Small intestine (tissue), 7 donors: Measurements from ENCODE around the gene ZNF280C. TPM values are rescaled to one million over a fixed set of nuclear protein-coding genes. Genes with fewer than 3 reads are reported as not detected.
"Not testable (repeated sequence)": the region's sequence is repeated elsewhere in the genome, so short reads cannot be mapped to it uniquely, and the experiment has no call there.

ENCODE experiments used
- DNase-seq, 2 donors: peaks; one replicate each; pipeline versions ENCODE4 v3.0.0 to v3.0.0-alpha.2; 2013
- FAIRE-seq: peaks from 2 replicates; lab custom pipeline; 2012; peaks lifted over from hg19 to GRCh38; lab: Jason Lieb, UNC
- H3K27ac ChIP-seq, 3 donors: one replicate each; pipeline ENCODE4 v1.5.1; 2013; ENCODE audit warnings: low read length in 2 of 3, mild to moderate bottlenecking in 2 of 3, control low read depth in 1 of 3, inconsistent platforms in 1 of 3, low read depth in 1 of 3, moderate library complexity in 1 of 3
- H3K27me3 ChIP-seq, 3 donors: one replicate each; pipeline ENCODE4 v1.6.1; 2013; ENCODE audit warnings: low read length in 3 of 3, inconsistent platforms in 1 of 3; ENCODE audit not compliant: control insufficient read depth in 3 of 3, insufficient read depth in 3 of 3
- H3K36me3 ChIP-seq, 3 donors: one replicate each; pipeline ENCODE4 v1.6.1; 2013; ENCODE audit warnings: low read length in 3 of 3, inconsistent platforms in 1 of 3, low read depth in 1 of 3, mild to moderate bottlenecking in 1 of 3, moderate library complexity in 1 of 3; ENCODE audit not compliant: control insufficient read depth in 3 of 3, insufficient read depth in 2 of 3
- H3K4me1 ChIP-seq, 3 donors: one replicate each; pipeline ENCODE4 v1.6.1; 2013; ENCODE audit warnings: low read length in 2 of 3, inconsistent platforms in 1 of 3, low read depth in 1 of 3, mild to moderate bottlenecking in 1 of 3, moderate library complexity in 1 of 3; ENCODE audit not compliant: control insufficient read depth in 3 of 3, insufficient read depth in 2 of 3
- H3K4me3 ChIP-seq, 3 donors: one replicate each; pipeline ENCODE4 v1.5.1; 2013; ENCODE audit warnings: low read length in 3 of 3, control low read depth in 1 of 3, inconsistent platforms in 1 of 3, low read depth in 1 of 3, mild to moderate bottlenecking in 1 of 3, moderate library complexity in 1 of 3
- H3K9me3 ChIP-seq, 2 donors: one replicate each; pipeline ENCODE4 v1.6.1; 2013; ENCODE audit warnings: low read depth in 1 of 2, low read length in 1 of 2; ENCODE audit not compliant: control insufficient read depth in 2 of 2, insufficient read depth in 1 of 2
- WGBS, 3 donors: extraction: QIAGEN DNeasy Blood & Tissue Kit; methylation state at CpG; one replicate each; pipeline ENCODE4 v1.1.7; 2013; 5-methylcytosine and 5-hydroxymethylcytosine counted together
- polyA plus RNA-seq, 4 donors: library from polyadenylated mRNA; stranded (reverse) in 3 of 4; unstranded in 1 of 4; fragments of 200-250 nt in 3 of 4; fragments of 120-200 nt in 1 of 4; gene quantifications; one replicate each; pipeline versions ENCODE4 v1.2.1 to v1.2.3, GENCODE V29; 2013
- donor health status: healthy with polysubstance abuse.
- donor health status: control.
- donor health status: control.
- donor health status: Bipolar disorder and iron deficiency.
- donor health status: healthy.

ZNF280C gene
- polyA plus RNA-seq, 4 donors = 0.45 to 4.0 (median 0.81) TPM

DNA sequence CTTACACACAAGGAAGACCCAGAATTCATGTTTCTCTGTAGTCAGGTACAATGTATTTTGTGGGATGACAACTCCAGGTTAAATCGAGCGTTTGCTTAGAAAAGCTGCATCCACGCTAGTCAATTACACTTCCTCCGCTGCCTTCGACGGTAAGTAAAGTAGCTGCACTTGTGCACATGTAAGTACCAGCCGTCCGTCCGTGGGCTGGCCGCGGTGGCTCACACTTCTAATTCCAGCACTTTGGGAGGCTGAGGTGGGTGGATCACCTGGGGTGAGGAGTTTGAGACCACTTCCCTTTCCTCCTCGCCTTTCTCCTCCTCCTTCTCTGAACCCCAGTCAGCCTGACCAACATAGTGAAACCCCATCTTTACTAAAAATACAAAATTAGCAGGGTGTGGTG is 692 bp upstream of the ZNF280C start:
- FAIRE-seq, H3K9me3 ChIP-seq: not testable (repeated sequence)

DNA sequence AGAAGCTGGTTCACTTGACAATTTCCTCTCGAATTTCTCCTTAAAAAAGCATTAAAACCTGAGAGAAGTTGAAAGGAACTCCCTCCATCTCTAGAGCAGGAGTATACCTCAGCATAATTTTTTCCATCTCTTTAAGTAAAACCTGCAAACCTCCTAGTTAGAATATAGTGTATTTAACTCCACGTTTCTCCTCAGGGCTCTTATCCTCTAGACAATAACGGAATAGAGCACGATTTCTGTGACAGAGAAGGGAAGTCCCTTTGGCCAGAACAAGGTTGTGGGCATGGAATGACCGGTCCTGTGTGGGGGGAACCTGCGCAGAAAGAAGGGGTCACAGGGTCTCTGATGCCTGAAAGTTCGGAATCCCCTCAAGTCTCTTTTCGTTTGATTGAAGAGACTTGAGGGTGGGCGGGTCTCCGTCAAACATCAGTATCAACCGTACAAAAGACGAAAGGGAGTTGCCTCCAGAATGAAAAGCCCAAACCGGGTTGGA is 697 bp downstream of the ZNF280C start:
- WGBS, 3 donors = 1 to 32% (median 7%) methylated on average over 13 of the region's 13 CpGs
- H3K4me1 ChIP-seq = peaks cover 0 to 3% (median 0%) of the 10 kb centered on the region in 3 donors
- no peak for DNase-seq
- peak overlapping the region; percentile 66 to 86 (median 86) for H3K27ac ChIP-seq
- H3K4me3 ChIP-seq = peak overlapping the region; percentile 52 to 75 (median 64)
- FAIRE-seq = no peak
- H3K27me3 ChIP-seq = no peaks in the 10 kb centered on the region
- peaks cover 0 to 4% of the 10 kb centered on the region in 2 donors for H3K9me3 ChIP-seq
- no peaks in the 10 kb centered on the region for H3K36me3 ChIP-seq

More for the DNA sequence above, 692 bp upstream of the ZNF280C start:
- H3K27me3 ChIP-seq, H3K36me3 ChIP-seq, H3K4me1 ChIP-seq, DNase-seq, H3K4me3 ChIP-seq, H3K27ac ChIP-seq: not testable (repeated sequence)
- WGBS, 3 donors = 93 to 97% (median 95%) methylated on average over 11 to 12 of the region's 12 CpGs

DNA sequence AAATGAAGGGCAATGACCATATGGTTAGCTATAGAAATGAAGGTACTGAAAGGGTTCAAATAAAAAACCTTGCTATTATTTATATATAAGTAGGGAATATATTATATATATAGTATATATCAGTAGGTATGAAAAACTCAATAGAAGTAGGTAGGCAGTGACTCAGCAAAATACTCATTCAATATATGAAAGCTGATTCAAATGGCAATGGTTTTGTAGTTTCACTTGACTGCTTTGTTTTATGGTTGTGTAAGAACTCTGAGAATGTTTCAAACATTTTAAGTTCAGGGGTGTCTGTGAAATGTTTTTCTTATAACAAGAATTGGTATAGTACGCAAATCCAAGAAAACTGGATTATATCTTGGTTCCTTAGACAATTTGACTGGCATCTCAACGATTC is 4.1 kb downstream of the ZNF280C start:
- H3K4me1 ChIP-seq = peaks cover 0 to 3% (median 0%) of the 10 kb centered on the region in 3 donors
- peaks cover 0 to 3% of the 10 kb centered on the region in 2 donors for H3K9me3 ChIP-seq
- no peak overlapping the region for H3K27ac ChIP-seq
- FAIRE-seq (peak; percentile 5), DNase-seq (no peak)
- H3K27me3 ChIP-seq = no peaks in the 10 kb centered on the region
- H3K4me3 ChIP-seq = no peak overlapping the region
- 71 to 89% (median 81%) methylated on average over 2 of the region's 2 CpGs for WGBS, 3 donors
- no peaks in the 10 kb centered on the region for H3K36me3 ChIP-seq

- no peaks in the 10 kb centered on the region for H3K36me3 ChIP-seq
- H3K4me3 ChIP-seq = no peak overlapping the region
- FAIRE-seq (no peak), DNase-seq (no peak)
- H3K9me3 ChIP-seq = no peaks in the 10 kb centered on the region
- H3K4me1 ChIP-seq = peaks cover 0 to 3% (median 0%) of the 10 kb centered on the region in 3 donors
- no peak overlapping the region for H3K27ac ChIP-seq
- H3K27me3 ChIP-seq = no peaks in the 10 kb centered on the region
Observed at GRCh38 chrX:130263016-130263415, 5.7 kb downstream of the ZNF280C start.

GRCh38 chrX:130262231-130262630 is 6.5 kb downstream of the ZNF280C start:
- no peak for FAIRE-seq
- H3K4me3 ChIP-seq = no peak overlapping the region
- 62 to 93% (median 84%) methylated on average over 3 of the region's 3 CpGs for WGBS, 3 donors
- no peak for DNase-seq
- no peaks in the 10 kb centered on the region for H3K27me3 ChIP-seq
- H3K36me3 ChIP-seq = no peaks in the 10 kb centered on the region
- no peaks in the 10 kb centered on the region for H3K4me1 ChIP-seq
- H3K27ac ChIP-seq = no peak overlapping the region
- H3K9me3 ChIP-seq = no peaks in the 10 kb centered on the region

- H3K36me3 ChIP-seq = peaks cover 0 to 2% (median 0%) of the 10 kb centered on the region in 3 donors
- no peak for FAIRE-seq
- WGBS, 3 donors = 81 to 82% (median 81%) methylated on average over 4 of the region's 4 CpGs
- H3K4me1 ChIP-seq = no peaks in the 10 kb centered on the region
- no peak overlapping the region for H3K27ac ChIP-seq
- H3K4me3 ChIP-seq = no peak overlapping the region
- DNase-seq = no peak
- no peaks in the 10 kb centered on the region for H3K27me3 ChIP-seq
- no peaks in the 10 kb centered on the region for H3K9me3 ChIP-seq
Observed at GRCh38 chrX:130261296-130261893, 7.3 kb downstream of the ZNF280C start.

DNA sequence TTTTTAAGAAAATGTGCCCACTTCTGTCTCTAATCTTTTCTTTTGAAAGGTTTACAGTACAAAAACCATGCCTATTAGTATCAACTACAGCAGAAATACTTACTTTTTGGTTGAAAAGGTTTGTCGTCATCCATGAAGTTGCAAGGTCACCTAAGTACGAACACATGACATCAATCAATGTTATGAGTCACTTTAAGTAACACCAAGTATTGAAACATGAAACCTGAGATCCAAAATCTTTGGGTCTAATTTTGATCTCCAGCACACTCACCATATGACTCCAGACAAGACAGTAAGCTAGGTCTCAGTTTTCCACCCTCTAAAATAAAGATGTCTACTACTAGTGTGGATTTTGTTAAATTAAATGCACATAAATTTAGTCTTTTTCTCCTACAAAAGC is 8.4 kb downstream of the ZNF280C start:
- Histone ChIP-seq H3K4me1 (no peaks in the 10 kb centered on the region), H3K4me3 (no peak overlapping the region), H3K36me3 (peaks cover 0 to 7% (median 0%) of the 10 kb centered on the region in 3 donors), H3K27ac (no peak overlapping the region), H3K9me3 (no peaks in the 10 kb centered on the region), H3K27me3 (no peaks in the 10 kb centered on the region)
- DNase-seq (no peak), FAIRE-seq (no peak)
- 85 to 100% (median 93%) methylated on average over 2 of the region's 2 CpGs for WGBS, 3 donors

DNA sequence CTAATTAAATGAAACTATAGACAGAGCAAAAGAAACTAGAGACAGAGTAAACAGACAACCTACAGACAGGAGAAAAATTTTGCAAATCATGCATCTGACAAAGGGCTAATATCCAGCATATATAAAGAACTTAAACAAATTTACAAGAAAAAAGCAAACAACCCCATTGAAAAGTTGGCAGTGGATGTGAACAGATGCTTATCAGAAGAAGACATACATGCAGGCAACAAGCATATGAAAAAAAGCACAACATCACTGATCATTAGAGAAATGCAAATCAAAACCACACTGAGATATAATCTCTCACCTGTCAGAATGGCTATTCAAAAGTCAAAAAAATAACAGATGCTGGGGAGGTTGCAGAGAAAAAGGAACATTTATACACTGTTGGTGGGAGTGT is 14.8 kb downstream of the ZNF280C start:
- Histone ChIP-seq H3K27ac (no peak overlapping the region), H3K4me1 (no peaks in the 10 kb centered on the region), H3K4me3 (no peak overlapping the region), H3K36me3 (peaks cover 0 to 11% (median 0%) of the 10 kb centered on the region in 3 donors), H3K9me3 (no peaks in the 10 kb centered on the region), H3K27me3 (no peaks in the 10 kb centered on the region)
- FAIRE-seq = no peak
- DNase-seq = no peak

GRCh38 chrX:130251671-130252070 is 17.0 kb downstream of the ZNF280C start:
- Histone ChIP-seq H3K27me3 (no peaks in the 10 kb centered on the region), H3K27ac (no peak overlapping the region), H3K4me3 (no peak overlapping the region), H3K36me3 (peaks cover 0 to 13% (median 0%) of the 10 kb centered on the region in 3 donors), H3K4me1 (no peaks in the 10 kb centered on the region), H3K9me3 (no peaks in the 10 kb centered on the region)
- FAIRE-seq (no peak), DNase-seq (no peak)
- WGBS, 3 donors = 90 to 97% (median 93%) methylated on average over 13 to 14 of the region's 14 CpGs
